MM.1S (cell line): ENCODE measurements around the gene SLC28A1.

ENCODE experiments used
- EZH2 ChIP-seq: fragments of 300-600 bp; sonication (generic); optimal IDR thresholded peaks from 2 replicates; pipeline ENCODE3; 2017; ENCODE audit warnings: low read depth, mild to moderate bottlenecking, antibody characterized with exemption, low read length, mixed read lengths
- TF ChIP-seq, protein P1 (sequence below): fragments of 300-600 bp; sonication (generic); IDR thresholded peaks from 2 replicates; pipeline ENCODE4 v1.5.1; 2016; ENCODE audit warnings: antibody characterized with exemption, low read length, mixed read lengths

GRCh38 chr15:84856731-84857417 is 27.6 kb upstream of the SLC28A1 start:
- TF ChIP-seq, protein P1, sequence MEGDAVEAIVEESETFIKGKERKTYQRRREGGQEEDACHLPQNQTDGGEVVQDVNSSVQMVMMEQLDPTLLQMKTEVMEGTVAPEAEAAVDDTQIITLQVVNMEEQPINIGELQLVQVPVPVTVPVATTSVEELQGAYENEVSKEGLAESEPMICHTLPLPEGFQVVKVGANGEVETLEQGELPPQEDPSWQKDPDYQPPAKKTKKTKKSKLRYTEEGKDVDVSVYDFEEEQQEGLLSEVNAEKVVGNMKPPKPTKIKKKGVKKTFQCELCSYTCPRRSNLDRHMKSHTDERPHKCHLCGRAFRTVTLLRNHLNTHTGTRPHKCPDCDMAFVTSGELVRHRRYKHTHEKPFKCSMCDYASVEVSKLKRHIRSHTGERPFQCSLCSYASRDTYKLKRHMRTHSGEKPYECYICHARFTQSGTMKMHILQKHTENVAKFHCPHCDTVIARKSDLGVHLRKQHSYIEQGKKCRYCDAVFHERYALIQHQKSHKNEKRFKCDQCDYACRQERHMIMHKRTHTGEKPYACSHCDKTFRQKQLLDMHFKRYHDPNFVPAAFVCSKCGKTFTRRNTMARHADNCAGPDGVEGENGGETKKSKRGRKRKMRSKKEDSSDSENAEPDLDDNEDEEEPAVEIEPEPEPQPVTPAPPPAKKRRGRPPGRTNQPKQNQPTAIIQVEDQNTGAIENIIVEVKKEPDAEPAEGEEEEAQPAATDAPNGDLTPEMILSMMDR: no peak
- no peak for TF ChIP-seq EZH2
